Thyroid gland (tissue), 4 donors: ENCODE data around the gene PCNX3.
"Not testable (repeated sequence)": the region's sequence is repeated elsewhere in the genome, so short reads cannot be mapped to it uniquely, and the experiment has no call there.

ENCODE experiments used
- POLR2A ChIP-seq, 2 donors: fragments of 450-650 bp; IDR thresholded peaks; one replicate each; pipeline ENCODE4 v1.6.1; 2017; ENCODE audit warnings: antibody characterized with exemption in 2 of 2, mild to moderate bottlenecking in 2 of 2, moderate library complexity in 1 of 2
- TF ChIP-seq, protein P1 (sequence below), 6 experiments: fragments of 200-600 bp in 3 of 6; fragments of 450-650 bp in 3 of 6; sonication (generic) in 3 of 6; IDR thresholded peaks; one replicate each; pipeline ENCODE4 v1.5.1; 2016 to 2019; ENCODE audit warnings: antibody characterized with exemption in 6 of 6, mild to moderate bottlenecking in 2 of 6, inconsistent platforms in 1 of 6, moderate library complexity in 1 of 6

GRCh38 chr11:65660908-65661307, 45.3 kb downstream of the PCNX3 start:
- TF ChIP-seq, protein P1, sequence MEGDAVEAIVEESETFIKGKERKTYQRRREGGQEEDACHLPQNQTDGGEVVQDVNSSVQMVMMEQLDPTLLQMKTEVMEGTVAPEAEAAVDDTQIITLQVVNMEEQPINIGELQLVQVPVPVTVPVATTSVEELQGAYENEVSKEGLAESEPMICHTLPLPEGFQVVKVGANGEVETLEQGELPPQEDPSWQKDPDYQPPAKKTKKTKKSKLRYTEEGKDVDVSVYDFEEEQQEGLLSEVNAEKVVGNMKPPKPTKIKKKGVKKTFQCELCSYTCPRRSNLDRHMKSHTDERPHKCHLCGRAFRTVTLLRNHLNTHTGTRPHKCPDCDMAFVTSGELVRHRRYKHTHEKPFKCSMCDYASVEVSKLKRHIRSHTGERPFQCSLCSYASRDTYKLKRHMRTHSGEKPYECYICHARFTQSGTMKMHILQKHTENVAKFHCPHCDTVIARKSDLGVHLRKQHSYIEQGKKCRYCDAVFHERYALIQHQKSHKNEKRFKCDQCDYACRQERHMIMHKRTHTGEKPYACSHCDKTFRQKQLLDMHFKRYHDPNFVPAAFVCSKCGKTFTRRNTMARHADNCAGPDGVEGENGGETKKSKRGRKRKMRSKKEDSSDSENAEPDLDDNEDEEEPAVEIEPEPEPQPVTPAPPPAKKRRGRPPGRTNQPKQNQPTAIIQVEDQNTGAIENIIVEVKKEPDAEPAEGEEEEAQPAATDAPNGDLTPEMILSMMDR (IDR thresholded peaks at IDR 0.05): not testable (repeated sequence)
- not testable (repeated sequence) for TF ChIP-seq POLR2A (IDR thresholded peaks at IDR 0.05)
